ENCODE data around the gene PHLDB1.

The PHLDB1 gene

GRCh38 chr11:118688851-118689502 is 81.6 kb downstream of the PHLDB1 start:
- peaks cover 9% of the 10 kb centered on the region for H3K4me1 ChIP-seq (ENCODE audit: control insufficient read depth, low read depth, low read length)
- no peak overlapping the region for H3K4me3 ChIP-seq (ENCODE audit: low read length)
- no peaks in the 10 kb centered on the region for H3K36me3 ChIP-seq (ENCODE audit: control insufficient read depth, low read depth, low read length)
- H3K9me3 ChIP-seq (ENCODE audit: control insufficient read depth, low read depth, low read length) = no peaks in the 10 kb centered on the region
- H3K27me3 ChIP-seq (ENCODE audit: control insufficient read depth, insufficient read depth, low read length) = no peaks in the 10 kb centered on the region
- H3K27ac ChIP-seq (ENCODE audit: low read length) = no peak overlapping the region
- H3K9ac ChIP-seq (ENCODE audit: low read length) = no peak overlapping the region

- no peaks in the 10 kb centered on the region for H3K9me3 ChIP-seq (ENCODE audit: control insufficient read depth, low read depth, low read length)
- no peak overlapping the region for H3K27ac ChIP-seq (ENCODE audit: low read length)
- H3K9ac ChIP-seq (ENCODE audit: low read length) = no peak overlapping the region
- no peaks in the 10 kb centered on the region for H3K27me3 ChIP-seq (ENCODE audit: control insufficient read depth, insufficient read depth, low read length)
- peaks cover 9% of the 10 kb centered on the region for H3K4me1 ChIP-seq (ENCODE audit: control insufficient read depth, low read depth, low read length)
- no peaks in the 10 kb centered on the region for H3K36me3 ChIP-seq (ENCODE audit: control insufficient read depth, low read depth, low read length)
- no peak overlapping the region for H3K4me3 ChIP-seq (ENCODE audit: low read length)
These were observed 82.1 kb downstream of the PHLDB1 start for GRCh38 chr11:118689503-118689851.

- no peaks in the 10 kb centered on the region for H3K36me3 ChIP-seq (ENCODE audit: control insufficient read depth, low read depth, low read length)
- H3K4me1 ChIP-seq (ENCODE audit: control insufficient read depth, low read depth, low read length) = peaks cover 9% of the 10 kb centered on the region
- H3K9ac ChIP-seq (ENCODE audit: low read length) = no peak overlapping the region
- H3K4me3 ChIP-seq (ENCODE audit: low read length) = peak overlapping the region; percentile 65
- H3K27me3 ChIP-seq (ENCODE audit: control insufficient read depth, insufficient read depth, low read length) = no peaks in the 10 kb centered on the region
- no peaks in the 10 kb centered on the region for H3K9me3 ChIP-seq (ENCODE audit: control insufficient read depth, low read depth, low read length)
- no peak overlapping the region for H3K27ac ChIP-seq (ENCODE audit: low read length)
These were observed 82.6 kb downstream of the PHLDB1 start for GRCh38 chr11:118689852-118690552.

- Histone ChIP-seq H3K36me3 (ENCODE audit: control insufficient read depth, low read depth, low read length) (no peaks in the 10 kb centered on the region), H3K27ac (ENCODE audit: low read length) (no peak overlapping the region), H3K9me3 (ENCODE audit: control insufficient read depth, low read depth, low read length) (no peaks in the 10 kb centered on the region), H3K27me3 (ENCODE audit: control insufficient read depth, insufficient read depth, low read length) (no peaks in the 10 kb centered on the region), H3K9ac (ENCODE audit: low read length) (no peak overlapping the region), H3K4me3 (ENCODE audit: low read length) (no peak overlapping the region), H3K4me1 (ENCODE audit: control insufficient read depth, low read depth, low read length) (peaks cover 9% of the 10 kb centered on the region)
These were observed 83.3 kb downstream of the PHLDB1 start for GRCh38 chr11:118690553-118691304.

GRCh38 chr11:118691926-118692830 is 84.8 kb downstream of the PHLDB1 start:
- Histone ChIP-seq H3K27me3 (ENCODE audit: control insufficient read depth, insufficient read depth, low read length) (no peaks in the 10 kb centered on the region), H3K27ac (ENCODE audit: low read length) (no peak overlapping the region), H3K36me3 (ENCODE audit: control insufficient read depth, low read depth, low read length) (no peaks in the 10 kb centered on the region), H3K4me3 (ENCODE audit: low read length) (no peak overlapping the region), H3K4me1 (ENCODE audit: control insufficient read depth, low read depth, low read length) (peaks cover 9% of the 10 kb centered on the region), H3K9me3 (ENCODE audit: control insufficient read depth, low read depth, low read length) (no peaks in the 10 kb centered on the region), H3K9ac (ENCODE audit: low read length) (no peak overlapping the region)

- H3K27ac ChIP-seq (ENCODE audit: low read length) = no peak overlapping the region
- H3K9ac ChIP-seq (ENCODE audit: low read length) = no peak overlapping the region
- H3K9me3 ChIP-seq (ENCODE audit: control insufficient read depth, low read depth, low read length) = no peaks in the 10 kb centered on the region
- peaks cover 9% of the 10 kb centered on the region for H3K4me1 ChIP-seq (ENCODE audit: control insufficient read depth, low read depth, low read length)
- no peaks in the 10 kb centered on the region for H3K36me3 ChIP-seq (ENCODE audit: control insufficient read depth, low read depth, low read length)
- no peaks in the 10 kb centered on the region for H3K27me3 ChIP-seq (ENCODE audit: control insufficient read depth, insufficient read depth, low read length)
- H3K4me3 ChIP-seq (ENCODE audit: low read length) = no peak overlapping the region
These were observed 86.8 kb downstream of the PHLDB1 start for GRCh38 chr11:118694185-118694584.

- H3K4me3 ChIP-seq (ENCODE audit: low read length) = no peak overlapping the region
- no peak overlapping the region for H3K27ac ChIP-seq (ENCODE audit: low read length)
- H3K9ac ChIP-seq (ENCODE audit: low read length) = no peak overlapping the region
- H3K4me1 ChIP-seq (ENCODE audit: control insufficient read depth, low read depth, low read length) = peaks cover 9% of the 10 kb centered on the region
- H3K27me3 ChIP-seq (ENCODE audit: control insufficient read depth, insufficient read depth, low read length) = no peaks in the 10 kb centered on the region
- no peaks in the 10 kb centered on the region for H3K9me3 ChIP-seq (ENCODE audit: control insufficient read depth, low read depth, low read length)
- no peaks in the 10 kb centered on the region for H3K36me3 ChIP-seq (ENCODE audit: control insufficient read depth, low read depth, low read length)
These were observed 87.4 kb downstream of the PHLDB1 start for GRCh38 chr11:118694771-118695170.

GRCh38 chr11:118696673-118697226 is 89.3 kb downstream of the PHLDB1 start:
- Histone ChIP-seq H3K4me1 (ENCODE audit: control insufficient read depth, low read depth, low read length) (peaks cover 6% of the 10 kb centered on the region), H3K4me3 (ENCODE audit: low read length) (no peak overlapping the region), H3K27me3 (ENCODE audit: control insufficient read depth, insufficient read depth, low read length) (no peaks in the 10 kb centered on the region), H3K36me3 (ENCODE audit: control insufficient read depth, low read depth, low read length) (no peaks in the 10 kb centered on the region), H3K27ac (ENCODE audit: low read length) (no peak overlapping the region), H3K9me3 (ENCODE audit: control insufficient read depth, low read depth, low read length) (no peaks in the 10 kb centered on the region), H3K9ac (ENCODE audit: low read length) (no peak overlapping the region)

- peaks cover 6% of the 10 kb centered on the region for H3K4me1 ChIP-seq (ENCODE audit: control insufficient read depth, low read depth, low read length)
- H3K36me3 ChIP-seq (ENCODE audit: control insufficient read depth, low read depth, low read length) = no peaks in the 10 kb centered on the region
- no peaks in the 10 kb centered on the region for H3K9me3 ChIP-seq (ENCODE audit: control insufficient read depth, low read depth, low read length)
- no peaks in the 10 kb centered on the region for H3K27me3 ChIP-seq (ENCODE audit: control insufficient read depth, insufficient read depth, low read length)
- H3K4me3 ChIP-seq (ENCODE audit: low read length) = no peak overlapping the region
- H3K27ac ChIP-seq (ENCODE audit: low read length) = no peak overlapping the region
- no peak overlapping the region for H3K9ac ChIP-seq (ENCODE audit: low read length)
These were observed 89.9 kb downstream of the PHLDB1 start for GRCh38 chr11:118697346-118697745.

- no peak overlapping the region for H3K9ac ChIP-seq (ENCODE audit: low read length)
- no peaks in the 10 kb centered on the region for H3K9me3 ChIP-seq (ENCODE audit: control insufficient read depth, low read depth, low read length)
- no peak overlapping the region for H3K27ac ChIP-seq (ENCODE audit: low read length)
- no peaks in the 10 kb centered on the region for H3K27me3 ChIP-seq (ENCODE audit: control insufficient read depth, insufficient read depth, low read length)
- H3K4me1 ChIP-seq (ENCODE audit: control insufficient read depth, low read depth, low read length) = no peaks in the 10 kb centered on the region
- H3K4me3 ChIP-seq (ENCODE audit: low read length) = no peak overlapping the region
- H3K36me3 ChIP-seq (ENCODE audit: control insufficient read depth, low read depth, low read length) = no peaks in the 10 kb centered on the region
These were observed 92.2 kb downstream of the PHLDB1 start for GRCh38 chr11:118699506-118700220.

Measured in iPS-18a (cell line).